HPDE6-E6E7 (cell line): ENCODE data around the gene MYL4.
"Not testable (repeated sequence)": the region's sequence is repeated elsewhere in the genome, so short reads cannot be mapped to it uniquely, and the experiment has no call there.

Source experiments
- DNase-seq: peaks from one replicate; pipeline ENCODE4 v3.0.0; 2011; ENCODE audit warnings: missing footprints; ENCODE audit errors: extremely low spot score

The MYL4 gene

DNA sequence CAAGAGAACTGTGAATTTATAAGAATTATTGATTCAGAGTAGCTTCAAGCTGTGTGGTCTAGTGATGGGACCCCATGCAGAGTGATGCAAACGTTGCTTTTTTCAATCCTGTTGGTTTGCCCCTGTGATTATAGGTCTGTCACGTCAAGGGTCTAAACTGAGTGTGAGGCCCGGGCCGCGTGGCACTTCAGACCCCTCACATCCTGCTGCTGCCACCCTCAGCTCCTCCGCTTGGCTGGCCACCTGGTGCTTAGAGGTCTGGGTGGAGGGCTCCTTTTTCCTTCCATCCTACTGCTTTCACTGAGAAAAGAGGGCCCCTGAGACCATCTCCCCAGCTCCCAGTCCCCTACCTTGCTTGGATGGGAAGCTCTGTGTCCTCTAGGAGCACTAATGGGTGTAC is 12.0 kb downstream of the MYL4 start:
- DNase-seq, result no peak

DNA sequence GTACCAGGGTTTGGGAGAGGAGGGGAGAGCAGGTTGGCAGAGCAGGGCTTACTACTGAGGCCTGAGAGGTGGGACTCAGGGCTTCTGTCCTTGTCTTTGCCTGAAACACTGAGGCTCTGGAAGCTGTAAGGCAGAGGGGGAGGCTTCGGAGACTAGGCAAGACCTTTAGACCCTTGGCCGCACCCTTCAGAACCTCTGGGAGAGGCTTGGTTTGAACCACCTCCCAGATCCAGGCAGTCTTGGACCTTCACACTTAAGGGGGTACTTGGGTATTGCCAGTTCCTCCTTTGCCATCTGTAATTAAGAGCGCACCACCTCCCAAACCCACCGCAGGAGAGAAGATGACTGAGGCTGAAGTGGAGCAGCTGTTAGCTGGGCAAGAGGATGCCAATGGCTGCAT is 12.9 kb downstream of the MYL4 start:
- no peak for DNase-seq

DNA sequence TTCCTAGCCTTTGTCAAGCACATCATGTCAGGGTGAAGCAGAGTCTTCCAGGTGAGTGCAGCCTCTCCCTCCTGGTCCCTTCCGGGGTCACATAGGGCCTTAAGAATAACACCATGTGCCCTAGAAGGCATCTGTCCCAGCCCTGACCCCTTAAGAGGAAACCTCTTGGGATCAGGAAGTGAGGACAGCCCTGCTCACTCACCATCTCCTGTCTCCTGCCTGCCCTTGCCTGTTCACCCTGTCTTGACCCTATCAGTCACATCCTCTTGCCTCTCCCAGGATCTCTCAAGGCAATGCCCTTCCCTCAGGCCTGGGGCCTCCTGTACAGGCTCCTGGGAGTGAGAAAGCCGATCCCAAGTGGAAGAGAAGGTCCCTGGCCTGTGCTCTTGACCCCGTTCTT is 13.9 kb downstream of the MYL4 start:
- DNase-seq, result no peak

DNA sequence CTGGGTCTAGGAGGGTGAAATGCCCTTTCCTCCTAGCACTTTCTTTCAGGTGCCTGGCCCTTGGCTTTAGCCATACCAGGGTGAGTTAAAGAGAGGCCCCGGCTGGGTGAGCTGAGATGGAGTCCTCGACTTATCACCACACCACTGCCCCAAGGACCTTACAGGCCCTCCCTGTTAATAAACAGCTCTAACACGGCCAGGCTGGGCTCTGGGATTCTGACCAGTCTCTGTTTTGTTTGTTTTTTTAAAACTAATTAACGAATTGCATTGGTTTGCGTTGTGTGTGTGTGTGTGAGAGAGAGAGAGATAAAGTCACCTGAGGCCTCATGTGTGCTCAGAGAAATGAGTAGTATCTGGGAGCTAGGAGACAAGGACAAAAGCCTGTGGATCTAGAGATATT is 14.3 kb downstream of the MYL4 start:
- no peak for DNase-seq

DNA sequence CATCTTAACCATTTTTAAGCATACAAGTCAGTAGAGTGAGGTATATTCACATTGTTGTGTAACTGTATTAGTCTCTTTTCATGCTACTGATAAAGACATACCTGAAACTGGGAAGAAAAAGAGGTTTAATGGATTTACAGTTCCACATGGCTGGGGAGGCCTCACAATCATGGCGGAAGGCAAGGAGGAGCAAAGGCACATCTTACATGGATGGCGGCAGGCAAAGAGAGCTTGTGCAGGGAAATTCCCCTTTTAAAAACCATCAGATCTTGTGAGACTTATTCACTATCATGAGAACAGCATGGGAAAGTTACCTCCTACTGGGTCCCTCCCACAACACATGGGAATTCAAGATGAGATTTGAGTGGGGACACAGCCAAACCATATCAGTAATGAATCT is 14.9 kb downstream of the MYL4 start:
- not testable (repeated sequence) for DNase-seq

DNA sequence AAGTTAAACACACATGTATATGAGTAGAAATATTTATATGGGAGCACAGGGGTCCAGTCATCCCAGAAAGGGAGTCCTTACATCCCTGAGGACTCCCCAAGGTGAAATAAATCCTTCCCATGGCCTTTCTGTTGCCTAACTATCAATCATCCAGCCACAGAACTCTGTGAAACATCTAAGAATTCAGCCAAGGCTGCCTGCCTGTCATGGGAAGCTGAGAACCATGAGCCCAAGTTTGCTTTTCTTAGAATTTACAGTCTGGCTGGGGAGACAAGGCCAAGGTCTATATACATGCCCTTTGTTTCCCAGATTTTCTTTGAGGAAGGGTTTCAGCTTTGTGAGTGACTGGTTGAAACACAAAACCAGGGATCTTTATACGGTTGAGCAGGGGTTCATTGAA is 15.8 kb downstream of the MYL4 start:
- no peak for DNase-seq

DNA sequence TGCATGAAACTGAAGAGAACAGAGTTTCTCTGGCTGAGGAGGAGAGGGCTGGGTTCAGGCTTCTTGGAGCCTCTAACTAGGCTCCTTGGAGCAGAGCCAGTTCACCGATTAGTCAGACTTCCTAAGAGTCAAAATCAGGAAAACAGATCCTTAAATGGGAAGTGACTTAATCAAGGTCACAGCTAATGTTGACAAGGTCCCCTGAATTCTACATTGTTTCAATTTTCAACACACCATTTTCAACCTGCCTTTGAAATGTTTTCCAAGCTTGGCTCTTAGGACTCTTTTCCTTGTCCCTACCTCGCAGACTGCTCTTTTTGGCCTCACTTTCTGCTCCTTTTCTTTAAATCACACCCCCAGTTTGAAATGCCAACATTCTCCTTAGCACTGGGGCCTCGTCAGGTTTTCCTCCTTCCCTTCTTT is 16.3 kb downstream of the MYL4 start:
- DNase-seq, result peak; percentile 37

DNA sequence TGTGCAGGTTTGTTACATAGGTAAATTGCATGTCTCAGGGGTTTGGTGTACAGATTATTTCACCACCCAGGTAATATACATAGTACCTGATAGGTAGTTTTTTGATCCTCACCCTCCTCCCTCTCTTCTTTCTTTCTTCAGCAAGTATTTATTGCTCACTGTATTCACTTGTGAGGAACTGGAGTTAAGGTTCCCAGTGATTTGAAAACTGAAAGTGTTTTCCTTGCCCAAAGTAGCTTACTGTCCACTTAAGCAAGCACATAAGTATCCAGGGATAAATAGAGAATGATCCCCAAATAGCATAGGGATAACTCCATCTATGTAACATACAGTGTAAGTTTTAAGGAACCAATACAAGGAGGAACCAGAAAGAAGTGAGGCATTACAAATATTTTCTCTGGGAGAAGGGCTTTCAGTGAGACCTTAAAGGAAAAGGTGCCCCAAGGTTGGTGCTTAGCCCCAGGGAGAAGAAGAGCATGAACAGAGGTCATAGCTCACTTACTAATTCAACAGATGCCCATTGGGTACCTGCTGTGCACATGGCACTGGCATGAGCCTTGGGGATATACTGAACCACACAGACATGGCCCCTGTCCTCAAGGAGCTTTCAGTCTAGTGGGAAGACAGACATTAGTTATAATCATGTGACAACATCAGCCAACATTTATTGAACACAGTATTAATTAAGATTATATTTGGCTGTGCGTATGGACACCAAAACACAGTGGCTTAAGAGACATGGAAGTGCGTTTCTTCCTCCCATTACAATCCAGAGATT is 17.0 kb downstream of the MYL4 start:
- no peak for DNase-seq

DNA sequence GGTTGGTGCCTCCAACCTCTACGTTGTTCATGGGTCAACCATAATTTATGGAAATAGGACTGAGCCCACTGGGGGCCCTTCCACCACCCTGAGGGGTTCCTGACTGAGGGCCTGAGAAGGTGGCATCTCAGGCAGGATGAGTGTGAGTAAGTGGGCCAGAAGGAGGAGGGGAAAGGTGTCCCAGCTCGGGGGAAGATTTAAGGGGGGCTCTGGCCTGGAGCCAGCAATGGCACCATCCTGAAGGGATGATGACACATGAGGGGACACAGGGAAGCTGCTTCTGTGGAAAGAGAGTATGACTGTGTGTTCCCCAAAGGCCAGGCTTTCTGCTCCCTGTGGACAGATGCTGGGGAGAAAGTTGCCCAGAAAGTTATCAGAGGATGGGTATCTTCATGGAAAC is 18.7 kb downstream of the MYL4 start:
- DNase-seq, result no peak

DNA sequence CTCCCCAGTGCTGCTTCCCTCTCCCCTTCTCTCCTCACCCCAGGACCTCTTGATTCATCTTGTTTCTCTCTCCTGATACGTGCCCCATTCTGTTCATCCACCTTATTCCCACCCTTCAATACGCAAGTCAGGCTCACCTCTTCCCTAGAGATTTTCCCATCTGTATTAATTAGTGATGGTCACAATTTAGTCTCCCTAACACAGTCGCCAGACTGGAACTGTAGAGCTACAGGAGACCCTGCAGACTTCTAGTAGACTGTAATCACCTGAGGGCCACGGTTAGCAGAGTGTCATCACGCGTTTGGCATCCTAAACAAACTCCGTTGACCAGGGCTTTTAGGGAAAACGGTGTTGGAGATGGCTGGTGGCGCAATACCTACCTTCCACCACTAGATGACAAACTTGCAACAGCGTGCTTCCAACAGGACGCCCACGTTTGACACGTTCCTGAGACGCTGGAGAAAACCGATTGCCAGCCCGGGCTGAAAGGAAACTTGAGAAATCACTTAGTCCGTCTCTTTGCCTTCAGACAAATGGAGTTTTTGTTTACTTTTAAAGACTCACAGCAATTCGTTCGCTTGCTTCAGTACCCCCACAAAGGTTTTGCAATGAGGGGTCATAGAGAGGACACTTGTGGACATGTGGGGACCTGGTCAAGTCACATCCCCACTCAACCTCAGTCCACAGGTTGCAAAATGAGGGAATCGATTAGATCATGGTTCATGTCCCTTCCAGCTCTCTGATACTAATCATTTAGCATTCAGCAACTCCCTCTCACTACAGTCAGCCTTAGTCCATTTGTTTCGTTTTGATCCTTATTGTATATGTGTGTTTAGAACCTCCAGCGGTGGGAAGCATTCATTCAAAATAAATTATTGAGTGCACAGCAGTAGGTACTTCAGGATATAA is 20.6 kb downstream of the MYL4 start:
- DNase-seq, result peak; percentile 85

DNA sequence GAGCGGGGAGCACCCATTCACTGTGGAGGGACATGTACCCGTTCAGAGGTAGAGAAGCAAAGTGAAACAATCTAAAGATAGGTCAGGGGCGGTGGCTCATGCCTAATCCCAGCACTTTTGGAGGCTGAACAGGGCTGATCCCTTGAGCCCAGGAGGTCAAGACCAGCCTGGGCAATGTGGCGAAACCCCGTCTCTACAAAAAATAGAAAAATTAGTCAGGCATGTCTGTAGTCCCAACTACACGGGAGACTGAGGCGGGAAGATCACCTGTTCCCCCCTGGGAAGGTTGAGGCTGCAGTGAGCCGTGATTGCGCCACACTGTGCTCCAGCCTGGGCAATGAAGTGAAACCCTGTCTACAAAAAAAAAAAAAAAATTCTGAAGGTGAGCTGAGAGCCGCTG is 21.7 kb downstream of the MYL4 start:
- no peak for DNase-seq

DNA sequence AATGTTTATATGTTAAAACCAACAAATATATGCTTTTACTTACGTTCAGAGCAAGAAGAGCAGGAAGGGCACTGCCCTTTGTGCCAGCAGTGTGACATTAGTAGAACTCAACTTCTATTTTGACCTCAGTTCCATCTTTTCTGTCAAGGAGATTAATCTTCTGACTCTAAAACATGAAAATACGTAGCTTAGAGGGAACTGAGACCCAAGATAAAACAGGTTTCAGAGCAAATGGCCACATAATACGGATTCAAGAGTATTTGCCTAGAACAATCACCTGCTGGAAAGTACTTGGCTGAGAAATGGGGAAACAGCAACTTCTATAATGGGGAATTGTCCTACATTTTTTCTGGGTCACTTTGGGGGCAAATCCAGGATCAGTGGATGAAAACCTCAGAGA is 22.2 kb downstream of the MYL4 start:
- DNase-seq, result no peak

DNA sequence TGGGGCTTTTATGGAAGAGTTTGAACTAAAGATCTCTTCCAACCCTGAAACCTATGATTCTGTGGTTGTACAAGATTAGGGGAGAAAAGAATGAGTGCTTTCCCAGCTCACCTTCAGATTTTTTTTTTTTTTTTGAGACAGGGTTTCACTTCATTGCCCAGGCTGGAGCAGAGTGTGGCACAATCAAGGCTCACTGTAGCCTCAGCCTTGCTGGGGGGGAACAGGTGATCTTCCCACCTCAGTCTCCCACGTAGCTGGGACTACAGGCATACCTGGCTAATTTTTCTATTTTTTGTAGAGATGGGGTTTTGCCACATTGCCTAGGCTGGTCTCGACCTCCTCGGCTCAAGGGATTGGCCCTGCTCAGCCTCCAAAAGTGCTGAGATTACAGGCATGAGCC is 22.7 kb downstream of the MYL4 start:
- DNase-seq, result no peak

DNA sequence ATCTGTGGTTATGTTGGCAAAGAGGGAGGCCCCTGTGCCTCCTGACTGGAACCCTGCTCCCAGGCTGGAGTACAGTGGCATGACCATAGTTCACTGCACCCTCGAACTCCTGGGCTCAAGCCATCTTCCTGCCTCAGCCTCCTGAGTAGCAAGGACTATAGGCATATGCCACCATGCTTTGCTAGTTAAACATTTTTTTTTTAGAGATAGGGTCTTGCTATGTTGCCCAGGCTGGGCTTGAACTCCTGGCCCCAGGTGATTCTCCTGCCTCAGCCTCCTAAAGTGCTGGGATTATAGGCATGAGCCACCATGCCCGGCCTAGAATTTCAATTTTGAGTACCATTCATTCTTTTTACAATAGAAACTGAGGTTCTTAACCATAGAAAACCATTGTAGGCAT is 23.3 kb downstream of the MYL4 start:
- no peak for DNase-seq

DNA sequence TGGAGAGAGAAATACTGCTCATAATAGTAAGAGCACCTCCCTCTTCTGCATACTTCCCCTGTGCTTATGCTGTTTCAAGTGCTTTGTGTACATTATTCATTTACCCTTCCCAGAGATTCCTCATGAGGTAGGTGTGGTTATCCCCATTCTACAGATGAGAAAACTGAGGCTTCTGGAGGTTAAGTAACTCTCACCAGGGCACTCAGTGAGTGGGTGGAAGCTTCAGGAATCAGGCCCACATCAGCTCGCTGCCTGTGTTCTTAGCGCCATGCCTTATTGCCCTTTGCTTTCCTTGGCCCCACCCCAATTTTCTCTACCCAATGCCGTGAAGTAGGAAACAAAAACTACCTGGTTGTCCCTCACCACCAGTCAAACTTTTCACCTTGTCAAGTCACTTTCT is 26.4 kb downstream of the MYL4 start:
- DNase-seq, result no peak

DNA sequence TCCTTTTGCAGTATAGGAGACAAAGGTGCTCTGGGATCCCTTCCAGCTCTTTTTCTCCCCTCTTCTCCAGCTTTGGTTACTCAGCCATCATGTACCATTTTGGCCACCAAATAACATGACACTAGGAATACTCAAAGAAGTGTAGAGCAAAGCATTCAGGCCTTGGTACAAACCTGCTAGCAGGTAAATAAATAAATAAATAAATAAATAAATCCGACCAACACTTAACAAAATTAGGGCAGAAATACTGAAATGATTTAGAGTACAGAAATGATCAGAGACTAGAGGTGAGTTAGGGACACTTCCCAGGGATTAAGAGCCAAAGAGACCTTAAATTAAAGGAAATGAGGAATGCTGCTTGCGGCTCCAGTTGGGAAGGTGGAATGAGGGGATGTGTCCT is 26.8 kb downstream of the MYL4 start:
- DNase-seq, result no peak

DNA sequence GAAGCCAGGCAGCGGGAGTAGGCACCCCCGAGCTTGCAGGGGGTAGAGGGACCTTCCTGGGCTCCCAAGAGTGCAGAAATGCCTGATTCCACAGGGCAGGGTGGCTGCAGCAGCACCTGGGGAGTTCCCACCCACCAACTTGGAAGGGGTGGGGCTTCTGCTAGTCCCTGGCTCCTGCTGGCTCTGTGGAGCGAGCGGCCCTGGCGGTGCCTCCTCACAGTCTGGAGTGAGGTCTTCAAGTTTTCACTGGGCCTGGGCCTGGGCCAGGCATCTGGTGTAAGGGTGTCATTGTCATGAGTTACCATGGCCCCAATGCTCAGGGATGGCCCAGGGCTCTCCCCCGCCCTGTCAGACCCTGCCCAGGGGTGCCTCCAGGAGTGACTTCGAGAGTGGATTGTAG is 28.7 kb downstream of the MYL4 start:
- DNase-seq, result no peak

DNA sequence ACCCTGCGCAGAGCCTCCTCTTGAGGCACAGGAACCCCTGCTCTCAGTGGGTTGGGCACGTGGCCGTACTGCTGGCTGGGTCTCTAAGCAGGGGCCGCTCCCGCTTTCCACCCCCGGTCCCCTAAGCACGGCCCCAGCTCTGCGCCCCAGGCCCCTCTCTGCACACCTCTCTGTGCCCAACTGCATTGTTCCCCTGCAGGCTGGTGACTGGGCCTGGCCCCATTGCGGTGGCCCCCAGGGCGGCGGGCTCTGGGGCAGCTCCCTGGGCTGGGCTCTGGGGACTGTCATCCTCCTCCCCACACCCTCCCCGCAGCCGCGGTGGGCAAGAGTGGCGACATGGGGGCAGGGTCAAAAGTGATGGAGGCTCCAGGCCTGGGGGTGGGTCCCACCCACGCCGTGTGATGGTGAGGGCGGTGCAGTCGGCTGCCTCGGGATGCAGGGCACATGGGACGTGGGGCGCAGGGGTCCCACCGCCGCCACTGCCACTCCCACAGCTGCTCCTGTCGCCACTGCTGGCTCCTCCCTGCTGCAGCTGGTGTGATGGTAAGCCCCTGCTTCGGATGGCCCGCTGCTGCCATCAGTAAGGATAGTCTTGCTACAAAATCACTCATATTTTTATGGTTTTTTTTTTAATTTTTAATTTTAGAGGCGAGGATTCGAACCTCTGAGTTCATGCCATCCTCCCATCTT is 29.3 kb downstream of the MYL4 start:
- no peak for DNase-seq

DNA sequence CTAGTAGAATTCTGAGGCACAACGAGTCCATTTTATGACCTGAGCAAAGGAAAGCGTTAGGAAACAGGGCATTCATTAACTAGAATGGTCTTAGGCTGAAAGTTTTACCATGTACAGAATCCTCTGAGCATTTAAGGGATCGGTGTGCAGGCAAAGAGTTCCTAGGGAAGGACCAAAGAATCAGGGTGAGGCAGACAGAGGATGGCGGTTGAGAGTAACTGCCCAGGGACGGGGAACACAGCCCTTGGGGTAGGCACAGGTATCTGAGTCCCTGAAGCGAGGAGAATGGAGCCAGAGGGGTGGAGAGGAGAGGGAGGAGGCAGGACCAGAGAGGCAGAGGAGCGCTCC is 30.4 kb downstream of the MYL4 start:
- DNase-seq, result no peak

DNA sequence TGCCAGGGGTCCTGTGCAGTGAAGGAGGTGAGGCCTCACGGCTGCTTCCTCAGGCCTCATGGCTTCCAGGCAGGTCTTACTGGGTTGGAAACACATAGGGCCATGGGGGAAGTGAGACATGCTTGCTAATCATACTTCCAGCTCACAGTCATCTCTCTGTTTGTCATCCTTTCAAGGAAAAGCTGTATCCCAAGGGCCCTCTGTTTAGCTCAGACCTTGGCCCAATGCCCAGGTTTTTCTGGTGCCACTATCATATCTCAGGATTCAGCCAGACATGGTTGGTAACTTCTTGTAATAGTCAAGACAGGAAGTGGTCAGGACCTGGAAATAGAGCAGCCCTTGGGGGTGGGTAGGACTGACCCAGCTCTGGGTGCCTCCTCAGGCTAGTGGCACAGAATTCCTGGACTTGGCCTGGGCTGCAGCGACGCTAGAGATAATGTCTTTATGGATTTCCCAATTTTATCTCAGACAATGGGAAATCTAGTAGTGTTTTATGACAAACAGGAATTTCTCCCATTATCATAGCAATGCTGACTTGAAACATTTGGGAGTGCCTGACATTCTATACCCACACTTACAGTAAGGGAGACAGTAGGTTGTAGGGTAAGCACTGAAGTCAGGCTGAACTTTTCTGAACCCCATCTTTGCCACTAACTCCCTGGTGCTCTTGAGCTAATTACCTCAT is 31.0 kb downstream of the MYL4 start:
- peak; percentile 89 for DNase-seq

DNA sequence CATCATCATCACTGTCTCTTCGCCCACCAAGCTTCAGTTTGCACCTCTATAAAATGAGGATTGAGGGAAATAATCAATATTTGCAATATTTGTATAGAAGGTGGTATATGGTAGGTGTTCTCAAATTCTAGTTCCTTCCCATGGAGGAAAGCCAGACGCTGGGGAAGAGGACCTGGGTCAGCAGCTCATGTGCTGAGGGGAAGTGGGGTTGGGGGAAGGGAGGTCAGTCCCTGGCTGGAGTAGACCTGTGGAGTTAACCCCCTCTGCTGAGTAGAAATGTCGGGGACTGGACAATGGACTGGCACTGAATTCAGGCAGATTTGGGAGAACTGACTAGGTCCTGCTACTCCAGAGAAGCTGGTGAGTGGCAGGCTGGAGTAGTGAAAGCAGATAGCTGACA is 31.7 kb downstream of the MYL4 start:
- DNase-seq, result no peak

DNA sequence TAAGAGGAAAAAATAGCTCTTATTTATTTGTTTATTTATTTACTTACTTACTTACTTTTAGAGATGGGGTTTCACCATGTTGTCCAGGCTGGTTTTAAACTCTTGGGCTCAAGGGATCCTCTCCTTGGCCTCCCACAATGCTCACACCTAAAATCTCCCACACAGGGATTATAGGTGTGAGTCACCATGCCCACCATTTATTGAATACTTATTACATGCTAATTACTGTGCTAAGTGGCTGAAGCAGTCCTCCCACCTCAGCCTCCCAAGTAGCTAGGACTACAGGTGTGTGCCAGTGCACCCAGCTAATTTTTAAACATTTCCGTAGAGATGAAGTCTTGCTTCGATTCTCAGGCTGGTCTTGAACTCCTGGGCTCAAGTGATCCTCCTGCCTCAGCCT is 33.5 kb downstream of the MYL4 start:
- no peak for DNase-seq
